ENCODE results near the gene OR2T8.

OR2T8 gene

DNA sequence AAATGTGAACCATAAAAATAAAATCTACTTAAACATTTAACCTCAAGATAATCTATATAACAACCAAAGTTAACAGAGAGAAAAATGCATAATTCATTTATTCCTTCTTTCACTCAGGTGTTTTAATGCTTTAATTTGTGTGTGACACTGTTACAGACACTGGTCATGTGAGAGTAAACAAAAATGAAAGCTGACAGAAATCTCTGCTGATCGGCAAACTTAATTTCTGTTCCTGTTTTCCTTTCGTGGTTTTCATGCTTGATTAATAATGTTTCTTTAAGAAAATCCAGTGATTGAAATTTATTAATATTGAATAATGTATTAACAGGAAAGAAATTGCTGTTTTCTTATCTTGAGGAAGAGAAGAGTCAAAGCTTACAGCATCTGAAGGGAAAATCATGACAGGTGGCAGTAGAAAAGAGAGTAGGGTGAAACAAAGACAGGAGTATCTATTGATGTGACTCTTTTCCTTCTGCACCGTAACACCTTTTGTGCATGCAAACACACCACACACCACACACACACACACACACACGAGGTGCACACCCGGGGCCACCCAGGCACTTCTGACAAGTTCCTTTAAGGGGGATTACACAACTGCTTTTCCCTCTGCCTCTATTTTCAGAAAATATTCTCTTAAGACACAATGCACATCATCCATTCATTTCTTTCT is 46.6 kb downstream of the OR2T8 start:
- Histone ChIP-seq H3K36me3 (replicated peaks in 1 of 2; ENCODE audit: control insufficient read depth in 2 of 2, insufficient read depth in 2 of 2, low read length in 2 of 2) (no peaks in the 10 kb centered on the region), H3K9me3 (replicated peaks in 1 of 2; ENCODE audit: control insufficient read depth in 2 of 2, insufficient read depth in 1 of 2, low read depth in 1 of 2, low read length in 2 of 2) (peaks cover 0 to 14% of the 10 kb centered on the region in 2 donors), H2BK120ac (ENCODE audit: low read depth, low read length) (no peak overlapping the region), H3K4me1 (ENCODE audit: control insufficient read depth in 2 of 2, insufficient read depth in 1 of 2, low read depth in 1 of 2, low read length in 2 of 2) (no peaks in the 10 kb centered on the region), H3K79me1 (ENCODE audit: low read depth, low read length) (no peaks in the 10 kb centered on the region), H3K18ac (ENCODE audit: low read length) (no peak overlapping the region), H3K9ac (ENCODE audit: low read depth, low read length, poor library complexity) (no peak overlapping the region), H3K14ac (ENCODE audit: low read length) (no peak overlapping the region), H3K4me2 (ENCODE audit: insufficient read depth, low read length, poor library complexity, severe bottlenecking) (no peak overlapping the region), H2AK5ac (ENCODE audit: low read depth, low read length) (no peak overlapping the region), H4K8ac (ENCODE audit: low read depth, low read length) (no peak overlapping the region), H3K27ac (replicated peaks; ENCODE audit: low read length) (no peak overlapping the region), H3K23ac (ENCODE audit: low read depth, low read length, poor library complexity) (no peak overlapping the region), H3K4me3 (ENCODE audit: low read length in 2 of 2) (no peak overlapping the region), H2BK5ac (ENCODE audit: low read length) (no peak overlapping the region), H3K27me3 (ENCODE audit: control insufficient read depth in 3 of 3, insufficient read depth in 3 of 3, low read depth in 1 of 3, low read length in 3 of 3) (no peaks in the 10 kb centered on the region), H2BK12ac (ENCODE audit: low read length) (no peak overlapping the region), H2AFZ (ENCODE audit: low read length) (no peak overlapping the region), H3K4ac (ENCODE audit: low read length) (no peak overlapping the region), H4K91ac (ENCODE audit: low read depth, low read length, poor library complexity) (no peak overlapping the region), H2BK15ac (ENCODE audit: low read length) (no peak overlapping the region)
- no CpG with 5 or more reads among the region's 5 CpGs for WGBS, 2 donors (ENCODE audit: extremely low coverage in 2 of 2, insufficient read length in 2 of 2, insufficient replicate concordance in 1 of 2)
- no peak for DNase-seq (ENCODE audit: low spot score)
